ENCODE results near the gene ANKRD63. TPM values are rescaled to one million over a fixed set of nuclear protein-coding genes. Genes with fewer than 3 reads are reported as not detected.

Gene ANKRD63
- polyA plus RNA-seq, 1 of the 3 experiments (the other 2 are of a cell fraction) = not detected

- DNase-seq = no peak
- WGBS (ENCODE audit: low lambda C conversion rate) = 88% methylated on average over 7 of the region's 7 CpGs
- H3K36me3 ChIP-seq (replicated peaks in 1 of 2; ENCODE audit: control insufficient read depth in 1 of 2, insufficient read depth in 2 of 2, low read length in 1 of 2) = peaks cover 2 to 4% of the 10 kb centered on the region in 2 experiments
- no peak overlapping the region for H3K4me2 ChIP-seq
- peaks cover 27% of the 10 kb centered on the region for H3F3A ChIP-seq (replicated peaks; ENCODE audit: insufficient read depth)
- H4K20me1 ChIP-seq (ENCODE audit: insufficient read depth) = no peaks in the 10 kb centered on the region
- POLR2A ChIA-PET = no interaction called here
- H3K27ac ChIP-seq (ENCODE audit: low read depth in 2 of 2, low read length in 1 of 2) = no peak overlapping the region
- no peaks in the 10 kb centered on the region for H3K9me3 ChIP-seq
- no peaks in the 10 kb centered on the region for H3K27me3 ChIP-seq (ENCODE audit: insufficient read depth)
- TF ChIP-seq MEF2A (IDR thresholded peaks at IDR 0.05; ENCODE audit: borderline replicate concordance, low read depth) (no peak), ELF1 (IDR thresholded peaks at IDR 0.05) (no peak), RAD21 (IDR thresholded peaks at IDR 0.05; ENCODE audit: low read length) (no peak), TCF12 (IDR thresholded peaks at IDR 0.05) (no peak), POLR2AphosphoS5 (IDR thresholded peaks at IDR 0.05; ENCODE audit: low read depth, low read length) (no peak), EP300 (IDR thresholded peaks at IDR 0.05; ENCODE audit: borderline replicate concordance in 1 of 2, low read depth in 1 of 2, low read length in 1 of 2) (no peak), NRF1 (IDR thresholded peaks at IDR 0.05; ENCODE audit: low read depth, low read length) (no peak), RFX5 (IDR thresholded peaks at IDR 0.05; ENCODE audit: low read length) (no peak), GABPA (IDR thresholded peaks at IDR 0.05; ENCODE audit: low read depth) (no peak), NFIC (IDR thresholded peaks at IDR 0.05; ENCODE audit: borderline replicate concordance) (no peak), GATA2 (CRISPR knock-in tag; IDR thresholded peaks at IDR 0.05) (no peak), FOSL2 (IDR thresholded peaks at IDR 0.05; ENCODE audit: borderline replicate concordance, low read depth) (no peak), EZH2phosphoT487 (IDR thresholded peaks at IDR 0.05; ENCODE audit: borderline replicate concordance, low read depth) (no peak), TEAD4 (IDR thresholded peaks at IDR 0.05; ENCODE audit: borderline replicate concordance, insufficient read depth) (no peak), MXI1 (IDR thresholded peaks at IDR 0.05; ENCODE audit: low read depth, low read length) (no peak)
- TF ChIP-seq, protein P1, sequence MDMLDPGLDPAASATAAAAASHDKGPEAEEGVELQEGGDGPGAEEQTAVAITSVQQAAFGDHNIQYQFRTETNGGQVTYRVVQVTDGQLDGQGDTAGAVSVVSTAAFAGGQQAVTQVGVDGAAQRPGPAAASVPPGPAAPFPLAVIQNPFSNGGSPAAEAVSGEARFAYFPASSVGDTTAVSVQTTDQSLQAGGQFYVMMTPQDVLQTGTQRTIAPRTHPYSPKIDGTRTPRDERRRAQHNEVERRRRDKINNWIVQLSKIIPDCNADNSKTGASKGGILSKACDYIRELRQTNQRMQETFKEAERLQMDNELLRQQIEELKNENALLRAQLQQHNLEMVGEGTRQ (IDR thresholded peaks at IDR 0.05; ENCODE audit: borderline replicate concordance, low read depth, low read length) = no peak
- TF ChIP-seq, protein P2, sequence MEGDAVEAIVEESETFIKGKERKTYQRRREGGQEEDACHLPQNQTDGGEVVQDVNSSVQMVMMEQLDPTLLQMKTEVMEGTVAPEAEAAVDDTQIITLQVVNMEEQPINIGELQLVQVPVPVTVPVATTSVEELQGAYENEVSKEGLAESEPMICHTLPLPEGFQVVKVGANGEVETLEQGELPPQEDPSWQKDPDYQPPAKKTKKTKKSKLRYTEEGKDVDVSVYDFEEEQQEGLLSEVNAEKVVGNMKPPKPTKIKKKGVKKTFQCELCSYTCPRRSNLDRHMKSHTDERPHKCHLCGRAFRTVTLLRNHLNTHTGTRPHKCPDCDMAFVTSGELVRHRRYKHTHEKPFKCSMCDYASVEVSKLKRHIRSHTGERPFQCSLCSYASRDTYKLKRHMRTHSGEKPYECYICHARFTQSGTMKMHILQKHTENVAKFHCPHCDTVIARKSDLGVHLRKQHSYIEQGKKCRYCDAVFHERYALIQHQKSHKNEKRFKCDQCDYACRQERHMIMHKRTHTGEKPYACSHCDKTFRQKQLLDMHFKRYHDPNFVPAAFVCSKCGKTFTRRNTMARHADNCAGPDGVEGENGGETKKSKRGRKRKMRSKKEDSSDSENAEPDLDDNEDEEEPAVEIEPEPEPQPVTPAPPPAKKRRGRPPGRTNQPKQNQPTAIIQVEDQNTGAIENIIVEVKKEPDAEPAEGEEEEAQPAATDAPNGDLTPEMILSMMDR (IDR thresholded peaks at IDR 0.05) = no peak
- TF ChIP-seq, protein P3, sequence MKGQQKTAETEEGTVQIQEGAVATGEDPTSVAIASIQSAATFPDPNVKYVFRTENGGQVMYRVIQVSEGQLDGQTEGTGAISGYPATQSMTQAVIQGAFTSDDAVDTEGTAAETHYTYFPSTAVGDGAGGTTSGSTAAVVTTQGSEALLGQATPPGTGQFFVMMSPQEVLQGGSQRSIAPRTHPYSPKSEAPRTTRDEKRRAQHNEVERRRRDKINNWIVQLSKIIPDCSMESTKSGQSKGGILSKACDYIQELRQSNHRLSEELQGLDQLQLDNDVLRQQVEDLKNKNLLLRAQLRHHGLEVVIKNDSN (IDR thresholded peaks at IDR 0.05; ENCODE audit: borderline replicate concordance, low read depth) = no peak
- TF ChIP-seq, protein P4, sequence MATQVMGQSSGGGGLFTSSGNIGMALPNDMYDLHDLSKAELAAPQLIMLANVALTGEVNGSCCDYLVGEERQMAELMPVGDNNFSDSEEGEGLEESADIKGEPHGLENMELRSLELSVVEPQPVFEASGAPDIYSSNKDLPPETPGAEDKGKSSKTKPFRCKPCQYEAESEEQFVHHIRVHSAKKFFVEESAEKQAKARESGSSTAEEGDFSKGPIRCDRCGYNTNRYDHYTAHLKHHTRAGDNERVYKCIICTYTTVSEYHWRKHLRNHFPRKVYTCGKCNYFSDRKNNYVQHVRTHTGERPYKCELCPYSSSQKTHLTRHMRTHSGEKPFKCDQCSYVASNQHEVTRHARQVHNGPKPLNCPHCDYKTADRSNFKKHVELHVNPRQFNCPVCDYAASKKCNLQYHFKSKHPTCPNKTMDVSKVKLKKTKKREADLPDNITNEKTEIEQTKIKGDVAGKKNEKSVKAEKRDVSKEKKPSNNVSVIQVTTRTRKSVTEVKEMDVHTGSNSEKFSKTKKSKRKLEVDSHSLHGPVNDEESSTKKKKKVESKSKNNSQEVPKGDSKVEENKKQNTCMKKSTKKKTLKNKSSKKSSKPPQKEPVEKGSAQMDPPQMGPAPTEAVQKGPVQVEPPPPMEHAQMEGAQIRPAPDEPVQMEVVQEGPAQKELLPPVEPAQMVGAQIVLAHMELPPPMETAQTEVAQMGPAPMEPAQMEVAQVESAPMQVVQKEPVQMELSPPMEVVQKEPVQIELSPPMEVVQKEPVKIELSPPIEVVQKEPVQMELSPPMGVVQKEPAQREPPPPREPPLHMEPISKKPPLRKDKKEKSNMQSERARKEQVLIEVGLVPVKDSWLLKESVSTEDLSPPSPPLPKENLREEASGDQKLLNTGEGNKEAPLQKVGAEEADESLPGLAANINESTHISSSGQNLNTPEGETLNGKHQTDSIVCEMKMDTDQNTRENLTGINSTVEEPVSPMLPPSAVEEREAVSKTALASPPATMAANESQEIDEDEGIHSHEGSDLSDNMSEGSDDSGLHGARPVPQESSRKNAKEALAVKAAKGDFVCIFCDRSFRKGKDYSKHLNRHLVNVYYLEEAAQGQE (IDR thresholded peaks at IDR 0.05; ENCODE audit: low read depth, low read length) = no peak
- CTCF ChIA-PET = interaction anchor here (2.5 to 70.6 kb wide), 3 partner anchors 12 to 51 kb away, joined by 9 to 2194 read pairs (median 2194); partner anchors contain the start of genes ANKRD63, CCDC9B, DISP2 and INAFM2
- no peaks in the 10 kb centered on the region for H3K9me2 ChIP-seq
- H3K4me3 ChIP-seq (ENCODE audit: low read depth in 2 of 2, low read length in 1 of 2) = no peak overlapping the region
- H2AFZ ChIP-seq (ENCODE audit: low read depth) = no peak overlapping the region
- peaks cover 9% of the 10 kb centered on the region; the same call in 1 of the 2 replicates for H3K79me2 ChIP-seq (ENCODE audit: insufficient read depth)
- no peak overlapping the region for H3K9ac ChIP-seq
- H3K4me1 ChIP-seq (ENCODE audit: control insufficient read depth in 1 of 2, insufficient read depth in 2 of 2, low read depth in 1 of 2, low read length in 1 of 2) = peaks cover 18 to 19% of the 10 kb centered on the region in 2 experiments
These were observed 46.9 kb upstream of the ANKRD63 start for GRCh38 chr15:40329804-40330203.

Data from SK-N-SH (cell line).